Left lung (tissue), 10 donors: ENCODE measurements around the gene CXCR4. TPM values are rescaled to one million over a fixed set of nuclear protein-coding genes. Genes with fewer than 3 reads are reported as not detected.

Experiments used
- ATAC-seq: fragments of 200-7000 bp; cut with Tn5 transposase; one replicate; pipeline ENCODE4 v1.9.1; 2020; ENCODE audit warnings: moderate library complexity
- DNase-seq, 4 donors: peaks; one replicate each; pipeline ENCODE4 v3.0.0-alpha.2; 2013 to 2020
- H3K27ac ChIP-seq, 2 donors: fragments of 200-600 bp; sonication (generic) in 1 of 2; one replicate each; pipeline versions ENCODE4 v1.5.0 to v1.8.0; 2020 to 2021
- H3K27me3 ChIP-seq, 2 donors: fragments of 200-600 bp; sonication (generic) in 1 of 2; one replicate each; pipeline versions ENCODE4 v1.5.0 to v1.8.0; 2020 to 2021
- H3K36me3 ChIP-seq, 2 donors: fragments of 200-600 bp; sonication (generic) in 1 of 2; one replicate each; pipeline versions ENCODE4 v1.5.0 to v1.8.0; 2020 to 2021
- H3K4me1 ChIP-seq, 2 donors: fragments of 200-600 bp; one replicate each; pipeline ENCODE4 v1.8.0; 2021
- H3K4me3 ChIP-seq, 2 donors: fragments of 200-600 bp; sonication (generic) in 1 of 2; one replicate each; pipeline versions ENCODE4 v1.5.0 to v1.8.0; 2020 to 2021; ENCODE audit warnings: mild to moderate bottlenecking in 1 of 2
- H3K9me3 ChIP-seq, 2 donors: fragments of 200-600 bp; sonication (generic) in 1 of 2; one replicate each; pipeline versions ENCODE4 v1.5.0 to v1.8.0; 2020 to 2021
- CTCF ChIP-seq, 2 donors: fragments of 200-600 bp; sonication (generic) in 1 of 2; IDR thresholded peaks; one replicate each; pipeline versions ENCODE4 v1.5.0 to v1.8.0; 2021; ENCODE audit warnings: antibody characterized with exemption in 2 of 2
- intact Hi-C, 2 donors: fragments of 100-400 bp; cut with DNase I; formaldehyde crosslinking; loops; one replicate each; pipeline versions ENCODE4 v1.11.2 to v1.14.2; 2022
- polyA plus RNA-seq, 6 donors: library from polyadenylated mRNA; unstranded; fragments of 120-200 nt; gene quantifications; one replicate each; pipeline ENCODE4 v1.2.1, GENCODE V29; 2013; ENCODE audit not compliant: insufficient read length in 6 of 6
- total RNA-seq, 2 donors: library from RNA; stranded (reverse); fragmentation: NEBNext Ultra II Directional; extraction: Animal tissue kit (Norgen Biotek cat#: 25700); gene quantifications; one replicate each; pipeline ENCODE4 v1.2.1, GENCODE V29; 2021
- donor health status: DM: no; HTN: yes; CAD: no.
- donor health status: DM: no; HTN: no; CAD: no.

Gene CXCR4
- total and polyA plus RNA-seq, 8 donors: 21.3 to 67.3 (median 45.9) TPM

- TF ChIP-seq CTCF (IDR thresholded peaks at IDR 0.05): no peak
- intact Hi-C loops: no loop called here
- no peak for ATAC-seq
Measured at GRCh38 chr2:136112317-136113208, 5.4 kb downstream of the CXCR4 start.

DNA sequence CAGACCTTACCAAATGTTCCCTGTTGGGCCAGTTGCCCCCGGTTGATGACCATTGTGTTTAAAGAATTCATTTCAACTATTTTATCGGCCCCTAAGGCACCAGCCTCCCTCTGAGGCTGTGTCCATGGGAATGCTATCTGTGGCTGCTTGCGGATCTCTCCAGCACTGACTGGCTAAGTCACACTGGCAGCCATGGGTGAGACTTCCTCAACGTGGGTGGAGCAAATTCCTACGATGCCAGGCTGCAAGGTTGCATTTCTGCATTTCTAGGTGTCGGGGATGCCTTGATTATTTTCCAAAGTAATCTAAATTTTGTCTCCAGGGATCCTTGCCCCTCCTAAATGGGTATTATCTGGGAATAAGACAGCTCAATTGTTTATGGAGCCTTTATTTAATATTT is 6.2 kb downstream of the CXCR4 start:
- Histone ChIP-seq H3K27ac (no peak overlapping the region), H3K9me3 (no peaks in the 10 kb centered on the region), H3K36me3 (peaks cover 0 to 19% of the 10 kb centered on the region in 2 donors), H3K27me3 (peaks cover 10 to 14% of the 10 kb centered on the region in 2 donors), H3K4me3 (no peak overlapping the region), H3K4me1 (peaks cover 5 to 65% of the 10 kb centered on the region in 2 donors)
- intact Hi-C loops: no loop called here
- no peak for TF ChIP-seq CTCF (IDR thresholded peaks at IDR 0.05)
- ATAC-seq: no peak
- no peak for DNase-seq

More at GRCh38 chr2:136112317-136113208, 5.4 kb downstream of the CXCR4 start:
- peaks cover 0 to 19% of the 10 kb centered on the region in 2 donors for H3K36me3 ChIP-seq
- no peaks in the 10 kb centered on the region for H3K9me3 ChIP-seq
- no peak for DNase-seq
- H3K27me3 ChIP-seq: peaks cover 16 to 22% of the 10 kb centered on the region in 2 donors
- H3K4me3 ChIP-seq: no peak overlapping the region
- H3K4me1 ChIP-seq: peaks cover 5 to 73% of the 10 kb centered on the region in 2 donors
- peak overlapping the region in 1 of 2 donors; percentile 84 for H3K27ac ChIP-seq

DNA sequence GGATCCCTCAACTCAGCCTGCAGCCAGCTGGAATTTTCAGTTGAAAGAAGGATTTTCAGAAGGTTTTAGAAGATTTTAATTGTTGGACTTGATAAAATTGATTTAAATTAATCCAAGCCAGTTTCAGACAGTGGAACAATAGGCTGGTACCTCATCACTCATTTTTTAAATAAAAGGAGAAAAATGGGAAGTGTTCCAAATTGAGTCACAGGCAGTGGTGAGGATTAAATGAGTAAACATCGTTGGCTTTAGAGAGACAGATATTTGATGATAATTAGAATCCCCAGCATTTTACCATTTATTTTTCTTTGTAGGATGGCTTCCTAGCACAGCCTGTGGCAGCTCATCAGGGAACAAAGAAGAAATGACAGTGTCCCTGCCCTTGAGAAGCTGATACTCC is 7.4 kb downstream of the CXCR4 start:
- peak overlapping the region in 1 of 2 donors; percentile 4 for H3K27ac ChIP-seq
- peaks cover 5 to 58% of the 10 kb centered on the region in 2 donors for H3K4me1 ChIP-seq
- no peak for TF ChIP-seq CTCF (IDR thresholded peaks at IDR 0.05)
- H3K4me3 ChIP-seq: no peak overlapping the region
- no peak for ATAC-seq
- no peaks in the 10 kb centered on the region for H3K9me3 ChIP-seq
- peaks cover 0 to 3% of the 10 kb centered on the region in 2 donors for H3K27me3 ChIP-seq
- H3K36me3 ChIP-seq: peaks cover 0 to 19% of the 10 kb centered on the region in 2 donors
- DNase-seq: no peak
- intact Hi-C loops: no loop called here

- H3K9me3 ChIP-seq: no peaks in the 10 kb centered on the region
- no peak overlapping the region for H3K27ac ChIP-seq
- H3K4me3 ChIP-seq: no peak overlapping the region
- DNase-seq (no peak), ATAC-seq (no peak)
- no peaks in the 10 kb centered on the region for H3K36me3 ChIP-seq
- TF ChIP-seq CTCF (IDR thresholded peaks at IDR 0.05): no peak
- H3K4me1 ChIP-seq: peaks cover 5 to 37% of the 10 kb centered on the region in 2 donors
- intact Hi-C loops: no loop called here
- H3K27me3 ChIP-seq: no peaks in the 10 kb centered on the region
Measured at GRCh38 chr2:136108463-136108862, 9.5 kb downstream of the CXCR4 start.
